Tibial nerve (tissue), 4 donors: Measurements from ENCODE around the gene NCOA3.

Source experiments
- EP300 ChIP-seq, 2 donors: sonication (generic); formaldehyde crosslinking; IDR thresholded peaks; one replicate each; pipeline ENCODE4 v1.6.1; 2017; ENCODE audit warnings: antibody characterized with exemption in 2 of 2, mild to moderate bottlenecking in 1 of 2
- POLR2A ChIP-seq, 2 donors: fragments of 450-650 bp; IDR thresholded peaks; one replicate each; pipeline ENCODE4 v1.6.1; 2017; ENCODE audit warnings: antibody characterized with exemption in 2 of 2, mild to moderate bottlenecking in 2 of 2, moderate library complexity in 2 of 2
- TF ChIP-seq, protein P1 (sequence below), 5 experiments: fragments of 200-600 bp in 3 of 5; fragments of 450-650 bp in 2 of 5; sonication (generic) in 3 of 5; IDR thresholded peaks; one replicate each; pipeline ENCODE4 v1.5.1; 2016 to 2019; ENCODE audit warnings: antibody characterized with exemption in 5 of 5, mild to moderate bottlenecking in 3 of 5, moderate library complexity in 2 of 5

DNA sequence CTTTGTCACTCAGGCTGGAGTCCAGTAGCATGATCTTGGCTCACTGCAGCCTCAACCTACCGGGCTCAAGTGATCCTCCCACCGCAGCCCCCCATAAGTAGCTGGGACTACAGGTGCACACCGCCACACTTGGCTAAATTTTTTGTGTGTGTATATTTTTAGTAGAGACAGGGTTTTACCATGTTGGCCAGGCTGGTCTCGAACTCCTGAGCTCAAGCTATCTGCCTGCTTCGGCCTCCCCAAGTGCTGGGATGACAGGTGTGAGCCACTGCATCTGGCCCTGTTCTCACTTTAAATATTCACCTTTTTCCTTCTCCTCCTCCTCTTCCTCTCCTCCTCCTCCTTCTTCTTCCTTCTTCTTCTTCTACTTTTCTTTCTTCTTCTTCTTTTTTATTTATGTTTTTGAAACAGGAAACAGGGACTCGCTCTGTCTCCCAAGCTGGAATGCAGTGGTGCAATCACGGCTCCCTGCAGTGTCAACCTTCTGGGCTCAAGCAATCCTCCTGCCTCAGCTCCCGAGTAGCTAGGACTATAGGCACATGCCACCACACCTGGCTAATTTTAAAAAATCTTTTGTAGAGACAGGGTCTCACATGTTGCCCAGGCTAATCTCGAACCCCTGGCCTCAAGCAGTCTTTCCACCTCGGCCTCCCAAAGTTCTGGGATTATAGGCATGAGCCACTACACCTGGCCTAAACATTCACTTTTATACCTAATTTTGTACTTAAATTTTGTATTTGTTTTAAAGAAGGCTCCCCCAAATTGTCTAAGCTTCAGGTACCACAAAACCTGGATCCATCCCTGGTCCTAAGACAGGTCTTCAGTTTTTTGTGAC lies 47.2 kb upstream of the NCOA3 start:
- TF ChIP-seq, protein P1, sequence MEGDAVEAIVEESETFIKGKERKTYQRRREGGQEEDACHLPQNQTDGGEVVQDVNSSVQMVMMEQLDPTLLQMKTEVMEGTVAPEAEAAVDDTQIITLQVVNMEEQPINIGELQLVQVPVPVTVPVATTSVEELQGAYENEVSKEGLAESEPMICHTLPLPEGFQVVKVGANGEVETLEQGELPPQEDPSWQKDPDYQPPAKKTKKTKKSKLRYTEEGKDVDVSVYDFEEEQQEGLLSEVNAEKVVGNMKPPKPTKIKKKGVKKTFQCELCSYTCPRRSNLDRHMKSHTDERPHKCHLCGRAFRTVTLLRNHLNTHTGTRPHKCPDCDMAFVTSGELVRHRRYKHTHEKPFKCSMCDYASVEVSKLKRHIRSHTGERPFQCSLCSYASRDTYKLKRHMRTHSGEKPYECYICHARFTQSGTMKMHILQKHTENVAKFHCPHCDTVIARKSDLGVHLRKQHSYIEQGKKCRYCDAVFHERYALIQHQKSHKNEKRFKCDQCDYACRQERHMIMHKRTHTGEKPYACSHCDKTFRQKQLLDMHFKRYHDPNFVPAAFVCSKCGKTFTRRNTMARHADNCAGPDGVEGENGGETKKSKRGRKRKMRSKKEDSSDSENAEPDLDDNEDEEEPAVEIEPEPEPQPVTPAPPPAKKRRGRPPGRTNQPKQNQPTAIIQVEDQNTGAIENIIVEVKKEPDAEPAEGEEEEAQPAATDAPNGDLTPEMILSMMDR (IDR thresholded peaks at IDR 0.05) = no peak
- no peak for TF ChIP-seq EP300 (IDR thresholded peaks at IDR 0.05)
- TF ChIP-seq POLR2A (IDR thresholded peaks at IDR 0.05) = no peak
